Superior temporal gyrus (tissue), 1 donor: ENCODE measurements around the gene UBL4A.

Experiments used
- DNase-seq: peaks from one replicate; pipeline ENCODE4 v3.0.0-alpha.2; 2016; ENCODE audit errors: extremely low spot score

UBL4A gene

GRCh38 chrX:154439841-154440240 lies 46.6 kb downstream of the UBL4A start:
- DNase-seq: no peak

- DNase-seq: no peak
Observed at GRCh38 chrX:154437971-154438893, 48.2 kb downstream of the UBL4A start.

GRCh38 chrX:154436983-154437752 lies 49.2 kb downstream of the UBL4A start, which contains the start of gene GDI1:
Gene GDI1, plus strand, starts transcription at chrX:154437154. Its CDS starts 101 bp downstream, at chrX:154437255.
- no peak for DNase-seq

GRCh38 chrX:154436374-154436982 lies 49.9 kb downstream of the UBL4A start:
- no peak for DNase-seq

- no peak for DNase-seq
Observed at GRCh38 chrX:154435171-154435733, 51.2 kb downstream of the UBL4A start.

- DNase-seq: no peak
Observed at GRCh38 chrX:154434394-154435168, 51.8 kb downstream of the UBL4A start.
